Fibroblast of villous mesenchyme (primary cell): ENCODE data around the gene GSS. TPM values are rescaled to one million over a fixed set of nuclear protein-coding genes. Genes with fewer than 3 reads are reported as not detected.

Experiments used
- DNase-seq: peaks from one replicate; pipeline ENCODE4 v3.0.0-alpha.2; 2010; ENCODE audit warnings: low read depth
- H3K4me3 ChIP-seq: 2 replicates; pipeline ENCODE4 v1.5.1; 2011; ENCODE audit warnings: low read depth, mild to moderate bottlenecking, low read length
- CTCF ChIP-seq: IDR thresholded peaks from 2 replicates; pipeline ENCODE4 v1.5.1; 2012; ENCODE audit warnings: low read depth, mild to moderate bottlenecking, low read length; ENCODE audit not compliant: insufficient read depth
- total RNA-seq: library from RNA; depleted of rRNA; stranded (reverse); fragments of >200 nt; gene quantifications from 2 replicates; pipeline ENCODE4 v1.2.3, GENCODE V29; 2012

The GSS gene
- total RNA-seq, 1 donor = 71.2 TPM

GRCh38 chr20:34988191-34988540 lies 32.6 kb upstream of the GSS start:
- H3K4me3 ChIP-seq = no peak overlapping the region
- no peak for TF ChIP-seq CTCF
- no peak for DNase-seq

DNA sequence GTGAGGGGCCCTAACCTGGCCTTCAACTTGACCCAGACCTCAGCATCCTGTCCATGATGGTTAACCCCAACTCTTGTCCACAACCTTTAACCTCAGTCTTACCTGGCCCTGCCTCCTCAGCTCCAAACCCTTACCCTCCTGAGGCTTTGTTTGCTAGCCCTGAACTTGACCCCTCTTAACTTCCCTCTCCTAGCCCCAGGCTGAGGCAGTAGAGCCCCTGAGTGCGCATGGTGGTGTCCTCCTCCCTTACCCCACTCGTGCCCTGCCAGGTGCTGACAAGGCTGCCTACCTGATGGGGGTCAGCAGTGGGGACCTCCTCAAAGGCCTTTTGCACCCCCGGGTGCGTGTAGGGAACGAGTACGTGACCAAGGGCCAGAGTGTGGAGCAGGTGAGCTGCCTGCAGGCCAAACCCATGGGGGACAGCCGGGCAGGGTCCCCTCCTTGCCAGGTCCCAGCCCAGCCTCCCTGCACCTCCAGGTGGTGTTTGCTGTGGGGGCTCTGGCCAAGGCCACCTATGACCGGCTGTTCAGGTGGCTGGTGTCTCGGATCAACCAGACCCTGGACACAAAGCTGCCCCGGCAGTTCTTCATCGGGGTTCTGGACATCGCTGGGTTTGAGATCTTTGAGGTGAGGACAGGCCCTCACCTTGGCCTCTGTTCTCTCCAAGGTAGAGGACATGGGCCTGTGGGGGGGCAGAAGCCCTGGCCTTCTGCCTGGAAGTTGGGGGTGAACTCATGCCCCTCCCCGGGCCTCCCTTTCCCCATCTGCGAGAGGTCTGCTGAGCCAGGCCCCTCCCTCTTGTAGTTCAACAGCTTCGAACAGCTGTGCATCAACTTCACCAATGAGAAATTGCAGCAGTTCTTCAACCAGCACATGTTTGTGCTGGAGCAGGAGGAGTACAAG lies 31.9 kb upstream of the GSS start:
- no peak for DNase-seq
- H3K4me3 ChIP-seq = no peak overlapping the region
- TF ChIP-seq CTCF = no peak

DNA sequence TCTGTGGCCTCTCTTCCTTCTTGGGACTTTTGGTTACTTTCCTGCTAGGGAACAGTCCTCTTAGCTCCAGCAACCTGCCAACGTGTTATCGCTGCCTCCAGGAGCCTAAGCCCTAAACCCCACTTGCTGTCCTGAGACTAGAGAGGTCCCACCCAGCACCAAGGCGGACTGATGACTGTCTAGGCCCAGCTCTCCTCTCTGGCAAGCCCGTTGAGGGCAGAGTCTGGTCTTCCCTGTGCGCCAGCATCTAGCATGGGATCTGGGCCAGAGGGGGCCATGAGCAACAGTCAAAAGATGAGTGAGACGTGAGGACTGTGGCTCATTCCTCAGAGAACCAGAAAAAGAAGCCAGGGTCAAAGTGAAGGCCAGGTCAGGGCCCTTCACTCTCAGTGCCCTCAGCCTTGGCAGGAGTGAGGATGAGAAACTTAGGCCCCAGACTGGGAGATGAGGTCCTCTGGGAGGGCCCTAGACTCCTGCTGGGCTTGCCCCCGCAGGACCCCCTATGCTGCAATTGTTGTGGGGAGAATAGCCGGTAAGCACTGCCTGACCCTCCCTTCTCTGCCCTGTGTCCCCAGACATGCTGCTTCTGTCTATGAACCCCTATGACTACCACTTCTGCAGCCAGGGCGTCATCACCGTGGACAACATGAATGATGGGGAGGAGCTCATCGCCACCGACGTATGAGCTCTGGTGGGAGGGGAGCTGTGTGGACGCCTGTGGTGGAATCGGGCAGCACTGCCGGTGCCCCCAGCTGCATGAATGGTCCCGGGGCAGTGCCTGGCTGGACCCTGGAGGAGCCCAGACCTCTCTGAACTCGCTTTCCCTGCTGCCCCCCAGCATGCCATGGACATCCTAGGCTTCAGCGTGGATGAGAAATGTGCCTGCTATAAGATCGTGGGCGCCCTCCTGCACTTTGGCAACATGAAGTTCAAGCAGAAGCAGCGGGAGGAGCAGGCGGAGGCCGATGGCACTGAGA lies 31.0 kb upstream of the GSS start:
- no peak for TF ChIP-seq CTCF
- H3K4me3 ChIP-seq = no peak overlapping the region
- no peak for DNase-seq

DNA sequence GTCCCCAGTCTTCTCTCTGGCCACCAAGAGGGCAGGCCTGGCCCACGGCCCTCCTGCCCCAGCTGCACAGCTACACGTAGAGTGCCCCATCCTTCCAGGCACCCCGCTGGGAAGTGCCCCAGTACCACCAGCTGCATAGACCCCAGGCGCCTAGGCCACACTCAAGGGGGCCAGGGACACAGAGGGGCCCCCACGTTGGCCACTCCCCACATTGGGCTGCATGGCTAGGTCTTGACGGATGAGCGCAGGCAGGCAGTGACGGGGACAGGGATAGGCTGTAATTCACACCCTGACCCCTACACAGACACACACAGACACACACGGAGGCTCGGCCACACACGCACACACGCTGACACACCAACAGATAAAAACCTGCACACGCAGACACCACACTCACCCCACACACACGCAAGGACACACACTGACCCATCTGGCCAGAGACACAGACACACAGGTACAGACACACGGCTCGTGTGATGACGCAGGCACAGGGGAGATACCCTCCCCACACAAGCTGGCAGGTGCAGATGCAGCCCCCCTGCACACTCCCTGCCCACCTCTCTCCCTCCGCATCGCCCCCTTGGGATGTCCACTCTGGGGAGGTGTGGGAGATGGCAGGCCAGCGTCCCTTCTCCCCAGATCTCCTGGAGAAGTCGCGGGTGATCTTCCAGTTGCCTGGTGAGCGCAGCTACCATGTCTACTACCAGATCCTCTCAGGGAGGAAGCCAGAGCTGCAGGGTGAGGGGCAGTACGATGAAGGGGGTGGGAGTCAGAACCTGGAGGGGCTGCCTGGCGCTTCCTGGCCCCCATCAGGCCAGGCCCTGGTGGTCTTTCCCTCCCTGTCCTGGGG lies 30.1 kb upstream of the GSS start:
- DNase-seq = no peak
- H3K4me3 ChIP-seq = no peak overlapping the region
- TF ChIP-seq CTCF = no peak

DNA sequence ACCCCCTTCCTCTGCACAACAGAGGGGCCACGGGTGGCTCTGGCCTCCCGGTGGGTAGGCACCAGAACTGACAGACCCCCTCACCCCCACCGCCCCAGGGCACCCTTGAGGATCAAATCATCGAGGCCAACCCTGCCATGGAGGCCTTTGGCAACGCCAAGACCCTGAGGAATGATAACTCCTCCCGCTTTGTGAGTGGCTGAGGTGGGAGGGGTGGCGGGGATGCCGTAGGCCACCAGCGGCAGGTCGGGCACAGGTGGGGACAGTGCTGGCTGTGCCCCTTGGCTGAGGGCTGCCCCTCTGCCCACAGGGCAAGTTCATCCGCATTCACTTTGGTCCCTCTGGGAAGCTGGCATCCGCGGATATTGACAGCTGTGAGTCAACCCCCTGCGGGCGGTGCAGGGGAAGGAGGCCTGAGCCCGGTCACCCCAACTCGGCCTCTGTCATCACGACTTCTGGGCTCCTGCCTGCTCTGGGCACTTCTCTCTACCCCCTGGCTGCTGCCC lies 29.2 kb upstream of the GSS start:
- no peak for TF ChIP-seq CTCF
- no peak overlapping the region for H3K4me3 ChIP-seq
- no peak for DNase-seq
